ENCODE data around the gene TANK. TPM values are rescaled to one million over a fixed set of nuclear protein-coding genes. Genes with fewer than 3 reads are reported as not detected.

TANK gene
- total RNA-seq, 4 donors from 2014 or later = 76.9 to 115 (median 98.1) TPM

DNA sequence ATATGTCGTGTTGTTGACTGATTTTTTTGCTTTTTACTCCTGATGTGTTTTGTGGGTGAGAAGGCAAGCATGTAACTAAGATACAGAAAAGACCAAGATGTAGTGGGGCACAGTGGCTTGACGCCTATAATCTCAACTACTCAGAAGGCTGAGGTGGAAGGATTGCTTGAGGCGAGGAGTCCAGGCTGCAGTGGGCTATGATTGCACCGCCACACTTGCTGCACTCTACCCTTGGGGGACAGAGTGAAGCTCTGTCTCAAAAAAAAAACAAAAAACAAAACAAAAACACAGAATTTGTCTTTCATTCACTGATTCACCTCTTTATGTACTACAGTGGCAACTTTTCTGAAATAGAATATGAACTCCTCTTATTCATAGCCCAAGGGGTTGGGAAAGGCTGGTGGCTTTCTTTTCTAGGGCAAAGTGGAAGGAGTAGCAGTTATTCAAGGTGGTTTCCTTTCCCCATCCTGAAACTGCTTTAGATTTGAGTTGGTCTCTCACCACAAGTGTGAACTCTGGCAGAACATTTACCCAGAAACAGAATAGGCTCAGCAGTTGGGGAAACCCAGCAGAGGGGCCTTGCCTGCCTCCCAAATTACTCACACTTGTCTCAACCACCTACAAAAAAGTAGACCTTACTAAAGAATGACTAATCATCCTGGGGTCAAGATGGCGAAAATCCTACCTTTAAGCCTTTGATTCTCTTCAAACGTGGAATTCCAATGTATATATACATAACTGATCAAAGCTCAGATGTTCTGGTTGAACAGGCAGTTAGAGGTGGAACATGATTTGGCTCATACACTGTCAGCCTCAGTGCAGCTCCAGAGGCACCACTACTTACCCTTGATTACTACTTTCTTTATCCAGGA, 6.5 kb downstream of the TANK start:
- Histone ChIP-seq H3K27ac (no peak overlapping the region), H3K4me3 (replicated peaks in 1 of 3) (no peak overlapping the region), H3K27me3 (no peaks in the 10 kb centered on the region), H3K36me3 (peaks cover 5 to 7% of the 10 kb centered on the region in 2 donors), H3K9me3 (no peaks in the 10 kb centered on the region), H3K4me1 (peaks cover 24 to 27% of the 10 kb centered on the region in 2 donors)
- DNase-seq = no peak
- TF ChIP-seq, protein P1, sequence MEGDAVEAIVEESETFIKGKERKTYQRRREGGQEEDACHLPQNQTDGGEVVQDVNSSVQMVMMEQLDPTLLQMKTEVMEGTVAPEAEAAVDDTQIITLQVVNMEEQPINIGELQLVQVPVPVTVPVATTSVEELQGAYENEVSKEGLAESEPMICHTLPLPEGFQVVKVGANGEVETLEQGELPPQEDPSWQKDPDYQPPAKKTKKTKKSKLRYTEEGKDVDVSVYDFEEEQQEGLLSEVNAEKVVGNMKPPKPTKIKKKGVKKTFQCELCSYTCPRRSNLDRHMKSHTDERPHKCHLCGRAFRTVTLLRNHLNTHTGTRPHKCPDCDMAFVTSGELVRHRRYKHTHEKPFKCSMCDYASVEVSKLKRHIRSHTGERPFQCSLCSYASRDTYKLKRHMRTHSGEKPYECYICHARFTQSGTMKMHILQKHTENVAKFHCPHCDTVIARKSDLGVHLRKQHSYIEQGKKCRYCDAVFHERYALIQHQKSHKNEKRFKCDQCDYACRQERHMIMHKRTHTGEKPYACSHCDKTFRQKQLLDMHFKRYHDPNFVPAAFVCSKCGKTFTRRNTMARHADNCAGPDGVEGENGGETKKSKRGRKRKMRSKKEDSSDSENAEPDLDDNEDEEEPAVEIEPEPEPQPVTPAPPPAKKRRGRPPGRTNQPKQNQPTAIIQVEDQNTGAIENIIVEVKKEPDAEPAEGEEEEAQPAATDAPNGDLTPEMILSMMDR (IDR thresholded peaks at IDR 0.05) = no peak
- TF ChIP-seq POLR2A (IDR thresholded peaks at IDR 0.05) = no peak
- intact Hi-C loops (cut with DNase I) = no loop called here
- 90 to 97% methylated on average over 6 of the region's 6 CpGs for WGBS, 2 donors

DNA sequence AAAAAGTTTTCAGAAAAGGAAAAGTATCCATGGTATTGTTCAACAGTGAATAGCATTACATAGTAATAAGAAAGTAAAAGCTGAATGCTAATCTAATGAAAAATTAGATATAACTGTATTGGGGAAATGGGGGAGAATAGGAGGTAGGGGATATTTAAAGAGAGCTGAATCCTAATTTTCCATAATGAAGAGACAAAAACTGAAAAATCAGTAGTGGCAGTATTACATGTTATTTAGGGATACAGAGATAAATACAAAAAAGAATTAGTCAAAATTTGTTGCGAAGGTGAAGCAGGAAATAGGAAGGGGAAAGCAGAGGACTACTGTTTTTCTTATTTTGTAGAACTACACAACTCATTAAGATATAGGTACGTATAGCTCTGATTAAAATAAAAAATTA, 9.1 kb downstream of the TANK start:
- Histone ChIP-seq H3K9me3 (no peaks in the 10 kb centered on the region), H3K27me3 (no peaks in the 10 kb centered on the region), H3K36me3 (no peaks in the 10 kb centered on the region), H3K27ac (no peak overlapping the region), H3K4me1 (peaks cover 10 to 18% of the 10 kb centered on the region in 2 donors), H3K4me3 (replicated peaks in 1 of 3) (no peak overlapping the region)
- TF ChIP-seq, protein P1 (IDR thresholded peaks at IDR 0.05) = no peak
- no peak for TF ChIP-seq POLR2A (IDR thresholded peaks at IDR 0.05)
- WGBS, 2 donors = 89 to 92% methylated on average over 2 of the region's 2 CpGs
- intact Hi-C loops (cut with DNase I) = no loop called here
- no peak for DNase-seq

DNA sequence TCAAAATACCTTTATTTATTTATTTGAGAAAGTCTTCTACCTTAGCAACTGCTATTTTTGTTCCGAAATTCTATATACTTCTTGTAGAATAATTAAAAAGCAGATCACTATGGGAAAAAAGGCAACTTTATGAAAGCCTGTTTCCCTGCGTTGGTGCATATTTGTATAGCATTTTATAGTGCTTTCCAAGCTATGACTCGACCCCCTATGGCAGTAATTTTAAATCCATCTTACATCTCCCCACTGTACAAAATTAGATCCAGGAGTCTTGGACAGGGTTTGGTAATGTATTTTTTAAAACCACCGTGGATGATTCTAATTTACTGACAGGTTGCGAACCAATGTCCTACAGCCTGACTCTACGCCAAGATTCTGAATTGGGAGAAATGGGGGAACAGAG, 10.1 kb downstream of the TANK start:
- peaks cover 5 to 14% of the 10 kb centered on the region in 2 donors for H3K4me1 ChIP-seq
- H3K27ac ChIP-seq = no peak overlapping the region
- H3K9me3 ChIP-seq = no peaks in the 10 kb centered on the region
- no peaks in the 10 kb centered on the region for H3K27me3 ChIP-seq
- no peak overlapping the region for H3K4me3 ChIP-seq (replicated peaks in 1 of 3)
- no peak for DNase-seq
- intact Hi-C loops (cut with DNase I) = no loop called here
- H3K36me3 ChIP-seq = no peaks in the 10 kb centered on the region
- TF ChIP-seq, protein P1 (IDR thresholded peaks at IDR 0.05) = no peak
- TF ChIP-seq POLR2A (IDR thresholded peaks at IDR 0.05) = no peak
- 81 to 93% methylated on average over 6 of the region's 6 CpGs for WGBS, 2 donors

DNA sequence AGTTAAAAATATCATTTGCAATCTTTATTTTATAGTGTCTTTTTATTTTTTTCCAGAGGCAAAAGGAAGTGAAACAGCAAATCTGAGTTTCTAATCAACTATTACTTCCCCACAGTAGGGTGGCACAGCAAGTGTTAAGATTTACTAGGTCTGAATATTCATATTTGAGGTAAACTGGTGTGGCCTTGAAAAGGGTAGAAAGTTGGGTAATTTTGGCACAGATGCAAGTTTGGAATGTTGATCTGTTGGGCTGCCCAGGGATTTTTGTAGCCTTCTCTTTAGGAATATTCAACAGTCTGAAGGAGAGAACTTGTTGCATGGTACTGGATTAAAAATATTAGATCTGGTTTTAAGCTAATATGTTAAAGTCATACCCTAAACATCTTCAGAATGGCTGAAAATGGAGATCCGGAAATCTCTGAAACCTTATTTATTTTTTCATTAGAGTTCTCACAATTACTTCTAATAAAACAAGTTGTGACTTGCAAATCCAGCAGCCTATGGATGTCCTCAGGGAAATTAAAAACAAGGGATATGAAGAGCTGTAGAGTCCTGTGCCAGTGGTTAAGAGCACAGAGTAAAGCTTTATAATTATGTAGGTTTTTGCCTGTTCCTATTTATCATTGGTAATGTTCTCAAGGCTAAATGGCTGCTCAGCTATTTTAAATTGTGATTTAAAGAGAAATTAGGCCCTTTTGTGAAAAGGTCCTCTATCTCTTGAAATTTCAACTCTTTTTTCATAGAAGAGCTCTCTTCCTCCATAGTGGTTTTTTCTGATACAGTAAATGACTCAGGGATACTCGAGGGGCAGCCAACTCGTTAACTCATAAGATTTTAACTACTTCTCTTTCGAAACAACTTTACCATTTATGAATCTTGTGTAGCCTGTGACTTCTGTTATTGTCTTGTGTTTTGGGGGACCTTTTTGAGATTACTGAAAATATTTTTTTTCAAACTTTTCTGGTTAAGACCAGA, 11.0 kb downstream of the TANK start:
- no peaks in the 10 kb centered on the region for H3K36me3 ChIP-seq
- WGBS, 2 donors = 63 to 74% methylated on average over 4 of the region's 4 CpGs
- H3K4me3 ChIP-seq (replicated peaks in 1 of 3) = no peak overlapping the region
- no peak overlapping the region for H3K27ac ChIP-seq
- no peaks in the 10 kb centered on the region for H3K27me3 ChIP-seq
- intact Hi-C loops (cut with DNase I) = no loop called here
- no peaks in the 10 kb centered on the region for H3K9me3 ChIP-seq
- no peak for DNase-seq
- peaks cover 4 to 10% of the 10 kb centered on the region in 2 donors for H3K4me1 ChIP-seq
- no peak for TF ChIP-seq POLR2A (IDR thresholded peaks at IDR 0.05)
- TF ChIP-seq, protein P1 (IDR thresholded peaks at IDR 0.05) = no peak
